MM.1S (cell line): ENCODE results near the gene TSSC4.

Source experiments
- CTCF ChIP-seq: fragments of 300-600 bp; sonication (generic); IDR thresholded peaks from 2 replicates; pipeline ENCODE4 v1.5.1; 2016; ENCODE audit warnings: antibody characterized with exemption, low read length, mixed read lengths
- EZH2 ChIP-seq: fragments of 300-600 bp; sonication (generic); optimal IDR thresholded peaks from 2 replicates; pipeline ENCODE3; 2017; ENCODE audit warnings: low read depth, mild to moderate bottlenecking, antibody characterized with exemption, low read length, mixed read lengths

GRCh38 chr11:2394818-2395105 is 5.8 kb upstream of the TSSC4 start:
- TF ChIP-seq CTCF (no peak), EZH2 (no peak)
